Activated CD8-positive, alpha-beta memory T cell treated with anti-CD3 and anti-CD28 coated beads, Interleukin-2, amount 50 U/mL, for 48 hours (primary cell): ENCODE measurements around the gene CTIF.
A peak's percentile ranks its signal among the peaks of the same experiment; 100 is the strongest.

Experiments
- DNase-seq: peaks from one replicate; pipeline ENCODE4 v3.0.0-alpha.2; 2020

Gene CTIF

DNA sequence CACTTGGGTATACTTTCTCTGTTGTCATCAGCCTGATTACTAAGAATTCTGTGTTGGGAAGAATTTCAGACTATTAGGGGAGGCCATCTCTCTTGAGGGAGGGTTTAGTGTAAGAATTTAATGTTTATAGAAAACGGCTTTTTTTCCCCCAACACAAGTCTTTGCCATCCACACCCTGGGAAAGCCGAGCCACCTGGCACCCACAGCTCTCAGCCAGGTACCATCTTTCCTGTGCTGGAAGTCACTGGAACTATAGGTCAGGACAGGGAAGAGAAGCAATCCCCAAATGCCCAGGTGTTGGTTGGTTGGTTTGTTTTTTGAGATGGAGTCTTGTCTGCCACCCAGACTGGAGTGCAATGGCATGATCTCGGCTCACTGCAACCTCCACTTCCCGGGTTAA lies 256.9 kb downstream of the CTIF start:
- no peak for DNase-seq

DNA sequence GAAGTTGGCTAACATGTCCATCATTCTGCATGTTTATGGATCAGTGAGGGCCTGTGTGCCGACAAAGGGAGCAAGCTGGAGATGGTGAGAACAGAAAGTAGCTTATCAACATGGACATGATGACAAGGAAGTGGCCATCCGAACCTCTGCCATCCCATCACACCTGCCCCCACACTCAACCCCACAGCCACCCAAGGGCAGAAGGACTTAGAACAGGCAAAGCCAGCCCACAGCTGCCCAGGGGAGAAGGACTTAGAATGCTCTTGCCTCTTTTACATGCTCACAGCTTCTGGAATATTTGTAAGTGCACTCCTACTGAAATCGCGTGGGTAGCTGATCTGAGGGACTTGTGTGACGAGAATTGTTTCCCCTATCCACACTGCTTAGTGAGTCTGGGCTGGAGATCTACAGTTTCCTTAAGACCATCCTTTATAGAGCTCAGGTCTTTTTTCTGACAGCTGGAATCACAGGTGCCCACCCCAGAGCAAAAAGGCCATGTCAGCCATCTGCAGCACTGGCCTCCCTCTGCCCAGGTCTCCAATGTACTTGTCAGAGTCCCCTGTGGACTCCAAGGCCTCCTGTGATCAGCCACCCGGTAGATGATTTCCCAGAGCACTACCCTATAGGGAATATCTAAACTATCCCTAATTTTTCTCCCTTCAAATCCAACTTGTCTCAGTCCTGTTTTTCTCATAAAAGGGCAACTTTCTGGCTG lies 257.8 kb downstream of the CTIF start:
- DNase-seq, result no peak

DNA sequence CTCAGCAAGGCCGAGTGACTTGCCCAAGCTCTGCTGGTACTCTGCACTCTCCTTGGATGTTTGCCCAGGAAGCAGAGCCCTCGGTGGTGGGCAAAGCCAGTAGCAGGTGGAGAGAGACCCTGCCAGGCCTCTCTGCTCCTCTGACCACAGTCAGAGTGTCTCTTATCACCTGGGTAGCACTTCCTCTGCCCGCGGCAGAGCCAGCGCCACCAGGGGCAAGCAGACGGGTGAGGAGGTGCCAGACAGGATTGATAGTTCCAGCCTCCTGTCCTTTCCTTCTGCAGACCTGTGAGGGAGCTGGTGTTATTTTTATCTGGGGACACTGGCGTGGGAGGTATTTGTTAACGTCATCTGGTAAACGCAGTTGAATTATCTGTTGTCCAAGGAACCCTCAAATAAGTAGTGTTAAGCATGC lies 259.0 kb downstream of the CTIF start:
- DNase-seq, result peak; percentile 43

DNA sequence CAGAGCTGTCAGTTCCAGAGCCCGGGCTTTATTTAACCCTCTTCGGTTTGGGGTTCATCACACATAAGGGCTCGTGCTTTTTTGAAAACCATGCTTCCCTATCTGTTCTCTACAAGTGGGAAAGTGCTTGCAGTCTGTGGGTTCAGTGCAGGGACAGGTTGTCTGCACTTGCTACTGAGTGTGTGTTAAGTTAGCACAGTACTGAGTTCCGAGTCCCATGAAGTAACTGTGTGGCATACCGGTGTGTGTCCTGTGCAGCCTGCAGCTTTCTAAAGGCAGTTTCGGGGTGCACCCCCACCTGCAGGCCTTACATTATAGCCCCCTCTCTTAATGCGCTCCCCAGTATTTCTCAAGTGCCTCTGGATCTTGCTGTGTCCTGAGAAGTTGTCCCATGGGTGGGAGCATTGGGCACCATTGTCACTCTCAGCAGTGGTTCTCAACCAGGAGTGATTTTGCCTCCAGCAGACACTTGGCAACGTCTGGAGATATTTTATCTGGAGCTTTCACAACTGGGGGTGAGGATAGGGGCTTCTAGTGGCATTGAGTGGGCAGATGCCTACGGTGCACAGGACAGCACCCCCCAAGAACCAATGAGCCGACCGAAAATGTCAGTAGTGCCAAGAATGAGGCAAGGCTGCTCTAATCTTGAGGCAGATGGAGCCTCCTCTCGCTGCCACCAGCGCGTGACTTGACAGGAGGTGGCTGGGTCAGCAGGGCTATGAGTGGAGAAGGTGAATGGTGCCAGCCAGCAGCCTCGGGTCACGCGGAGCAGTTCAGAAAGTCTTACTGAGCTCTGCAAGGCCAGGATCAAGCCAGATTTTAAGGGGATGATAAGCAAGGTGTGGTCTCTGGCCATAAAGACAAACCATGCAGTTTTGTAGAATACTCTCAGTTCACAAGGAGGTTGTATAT lies 259.8 kb downstream of the CTIF start:
- peak; percentile 40 for DNase-seq

DNA sequence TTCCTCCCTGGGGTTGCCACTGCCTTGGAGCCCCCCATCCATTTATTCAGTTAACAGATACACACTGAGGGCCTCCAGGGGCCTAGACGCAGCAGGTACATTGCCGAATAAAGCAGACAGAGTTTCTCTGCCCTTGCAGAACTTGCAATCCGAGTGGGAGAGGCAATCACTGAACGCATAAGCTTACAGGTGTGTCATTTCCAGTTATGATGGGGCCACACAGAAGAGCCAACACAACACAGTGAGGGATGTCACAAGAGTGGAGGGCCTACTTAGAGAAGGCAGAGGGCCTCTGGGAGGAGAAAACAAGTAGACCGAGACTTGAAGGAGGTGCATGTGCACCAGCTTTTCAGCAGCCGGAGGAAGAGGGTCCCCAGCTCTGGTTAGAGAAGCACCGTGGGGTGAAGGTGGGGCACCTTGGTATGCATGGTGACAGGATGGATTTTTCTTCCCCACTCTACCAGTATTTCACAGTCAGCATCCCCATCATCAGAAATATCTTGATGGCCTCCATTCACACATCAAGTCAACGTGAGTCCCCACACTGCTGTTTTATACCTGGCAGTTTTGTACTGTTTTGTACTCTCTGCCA lies 261.0 kb downstream of the CTIF start:
- peak; percentile 48 for DNase-seq

DNA sequence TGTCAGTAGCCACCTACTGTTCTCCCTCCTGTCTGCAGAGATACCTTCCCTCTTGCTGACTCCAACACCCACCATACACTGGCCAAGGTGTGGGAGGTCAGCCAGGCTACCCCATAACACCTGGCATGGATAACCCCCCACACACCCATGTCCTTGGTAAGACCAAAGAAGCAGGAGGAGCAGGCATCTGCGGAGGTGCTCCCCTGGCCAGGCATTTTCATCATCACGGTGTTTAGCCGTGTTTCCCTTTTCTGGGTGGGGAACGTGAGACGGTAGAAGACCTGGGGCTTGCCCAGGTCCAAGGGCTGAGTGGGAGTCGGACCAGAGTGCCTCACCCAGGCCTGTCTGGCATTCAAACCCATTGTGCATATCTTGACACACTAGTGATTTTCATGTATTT lies 261.6 kb downstream of the CTIF start:
- DNase-seq, result peak; percentile 49

DNA sequence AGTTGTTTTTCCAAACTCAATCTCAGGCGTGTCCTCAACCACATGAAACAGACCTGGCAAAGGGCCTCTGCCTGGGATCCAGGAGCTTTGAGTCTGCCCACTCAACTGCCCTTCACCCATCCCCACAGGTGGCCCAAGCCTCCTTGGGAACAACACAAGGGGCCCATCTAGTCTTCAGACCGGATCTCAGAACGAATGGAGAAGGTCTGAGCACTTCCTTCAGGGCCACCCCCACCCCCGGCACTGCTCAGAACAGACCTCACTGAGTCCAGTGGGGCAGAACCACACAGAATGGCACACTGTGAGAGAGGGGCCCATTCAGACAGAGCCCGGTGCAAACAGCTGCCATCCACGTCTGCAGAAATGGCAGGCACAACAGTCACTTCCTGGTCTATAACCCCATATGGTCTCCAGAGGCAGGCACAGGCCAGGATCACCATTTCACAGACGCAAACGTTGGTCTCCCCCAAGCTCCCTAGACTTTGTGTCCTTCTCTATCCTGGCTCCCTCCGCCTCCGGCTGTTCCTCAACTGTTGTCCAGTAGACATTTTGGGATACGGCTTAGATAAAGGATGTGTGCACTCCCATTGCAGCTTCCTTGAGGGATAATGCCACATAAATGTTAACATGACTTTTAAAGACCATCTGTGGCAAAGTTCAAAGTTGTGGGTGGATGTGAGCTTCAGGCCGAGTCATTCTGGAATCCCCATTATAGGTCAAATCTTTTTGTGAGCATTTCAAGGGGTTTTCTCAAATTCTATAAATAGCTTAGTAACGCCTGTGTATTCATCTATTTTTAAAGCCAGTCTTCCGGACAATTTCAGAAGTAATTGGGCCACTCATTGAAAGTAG lies 262.3 kb downstream of the CTIF start:
- peak; percentile 59 for DNase-seq

DNA sequence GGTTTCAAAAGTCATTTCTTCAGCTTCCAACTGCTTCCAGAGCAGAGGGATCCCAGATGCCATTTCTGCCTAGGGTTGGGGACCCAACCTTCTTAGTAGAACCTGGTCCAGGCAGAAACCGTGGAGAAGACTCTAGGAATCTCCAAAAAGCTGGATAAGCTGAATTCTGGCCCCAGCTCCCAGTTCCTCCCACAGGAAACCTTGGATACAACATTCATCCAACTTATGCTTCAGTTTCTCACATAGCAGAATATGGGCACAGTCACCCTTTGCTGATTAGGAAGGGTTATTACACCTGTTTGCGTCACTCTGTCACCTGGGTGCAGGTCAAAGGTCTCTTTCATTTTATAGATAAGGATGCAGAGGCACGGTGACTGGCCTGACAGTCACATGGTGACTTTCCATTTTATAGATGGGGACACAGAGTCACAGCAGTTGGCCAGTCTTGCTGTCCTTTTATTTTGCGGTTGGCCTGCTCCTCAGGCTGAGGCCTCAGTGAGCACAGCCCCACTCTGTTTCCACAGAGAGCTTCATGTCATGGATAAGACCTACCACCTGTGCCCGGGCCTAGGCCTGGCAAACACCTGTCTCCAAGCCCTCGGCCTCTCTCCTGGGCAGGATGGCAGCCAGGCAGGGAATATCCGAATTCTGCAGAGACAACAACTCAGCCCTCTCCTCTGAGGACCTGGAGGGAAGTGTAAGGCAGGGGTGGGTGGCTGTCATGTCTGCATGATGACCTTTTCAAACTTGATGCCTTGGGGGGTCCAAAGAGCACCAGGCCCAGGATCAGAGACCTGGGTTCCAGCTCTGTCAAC lies 263.1 kb downstream of the CTIF start:
- DNase-seq, result peak; percentile 52

DNA sequence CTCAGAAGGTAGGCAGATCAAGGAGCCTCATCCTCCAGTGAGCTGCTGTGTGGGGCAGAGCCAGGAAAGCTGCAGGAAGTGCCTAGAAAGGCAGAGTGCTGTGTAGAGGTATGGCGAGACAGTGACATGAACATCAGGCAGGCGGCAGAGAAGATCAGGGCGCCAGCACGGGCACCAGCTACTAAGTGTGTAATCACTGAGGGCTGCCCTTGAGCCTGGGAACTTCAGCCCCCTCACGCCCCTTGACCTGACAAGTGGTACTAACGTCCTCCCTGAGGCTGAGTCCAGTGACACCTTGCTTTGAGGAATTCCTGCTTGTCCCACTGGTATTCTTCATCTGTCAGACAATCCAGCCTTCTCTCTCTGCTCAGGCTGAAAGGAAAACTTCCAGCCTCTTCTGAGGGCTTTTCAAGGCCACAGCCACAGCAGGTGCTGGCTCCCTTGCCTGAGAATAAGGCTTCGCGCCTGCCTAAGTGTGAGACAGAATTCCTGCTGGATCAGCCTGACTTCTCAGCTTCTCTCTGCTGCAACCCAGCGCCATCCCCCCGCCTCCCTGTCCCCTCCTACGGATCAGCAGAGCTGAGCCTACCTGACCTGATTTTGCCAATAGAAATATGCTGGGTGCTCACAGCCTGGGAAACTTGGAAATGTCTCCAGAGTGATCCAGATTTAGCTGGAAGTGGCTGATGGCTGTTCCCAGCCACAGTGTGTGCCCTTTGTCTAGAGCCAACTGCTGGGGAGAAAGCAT lies 263.9 kb downstream of the CTIF start:
- DNase-seq, result peak; percentile 50

DNA sequence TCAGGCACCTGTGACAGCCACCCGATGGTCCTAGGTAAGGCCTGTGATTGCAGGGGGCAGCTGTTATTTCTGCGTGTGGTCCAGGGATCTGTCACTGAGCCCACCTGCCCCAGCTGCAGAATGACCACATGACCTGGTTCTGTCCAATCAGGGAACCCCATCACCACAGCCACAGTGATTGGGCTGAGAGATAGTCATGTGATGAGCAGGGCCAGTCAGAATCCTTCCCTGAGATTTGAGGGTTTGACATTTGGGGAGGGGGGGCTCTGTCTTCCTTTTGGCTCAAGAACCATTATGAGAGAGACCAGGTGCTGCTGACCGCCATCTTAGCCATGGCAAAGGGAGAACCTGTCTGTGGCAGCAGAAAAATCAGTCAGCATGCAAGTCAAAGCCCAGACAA lies 264.7 kb downstream of the CTIF start:
- DNase-seq, result peak; percentile 47

DNA sequence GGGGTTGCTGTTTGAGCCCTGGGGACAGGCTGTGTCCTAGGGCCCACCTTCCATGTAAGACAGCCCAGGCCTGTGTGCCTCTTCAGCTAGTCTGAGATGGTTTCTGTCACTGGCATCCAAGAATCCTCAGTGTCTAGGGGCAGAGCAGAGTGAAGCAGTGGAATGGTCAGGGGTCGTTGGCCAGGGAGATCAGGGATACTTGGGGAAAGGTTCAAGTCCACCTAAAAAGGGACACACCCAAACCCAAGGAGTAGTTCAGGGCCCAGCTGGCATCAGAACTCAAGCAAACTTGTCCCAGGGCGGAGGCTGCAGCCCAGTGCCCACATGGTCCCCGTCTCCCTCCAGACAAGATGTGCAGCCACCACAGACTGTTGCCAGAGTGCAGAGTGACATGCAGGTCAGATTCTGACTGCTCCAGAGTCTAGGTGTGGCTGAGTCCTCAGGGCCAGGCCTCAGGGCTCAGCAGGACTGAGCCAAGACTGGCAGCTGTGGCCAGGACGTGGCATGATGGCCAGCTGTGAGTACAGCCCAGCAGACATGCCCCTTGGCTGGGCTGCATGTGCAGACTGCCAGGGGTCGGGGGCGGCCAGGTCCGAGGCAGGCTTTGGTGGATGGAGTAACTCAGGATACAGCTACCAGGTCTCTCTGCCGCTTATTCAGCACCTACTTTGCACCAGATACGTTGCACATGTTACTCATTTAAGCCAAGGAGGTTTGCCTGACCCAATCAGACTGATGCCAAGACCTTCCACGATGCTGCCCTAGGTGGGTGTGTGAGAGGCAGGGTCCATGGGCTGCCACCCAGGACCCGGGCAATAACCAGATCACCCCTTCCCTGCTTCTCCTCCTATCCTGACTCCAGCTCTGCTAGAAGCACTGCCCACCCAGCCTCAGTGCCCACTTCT lies 265.4 kb downstream of the CTIF start:
- peak; percentile 46 for DNase-seq

DNA sequence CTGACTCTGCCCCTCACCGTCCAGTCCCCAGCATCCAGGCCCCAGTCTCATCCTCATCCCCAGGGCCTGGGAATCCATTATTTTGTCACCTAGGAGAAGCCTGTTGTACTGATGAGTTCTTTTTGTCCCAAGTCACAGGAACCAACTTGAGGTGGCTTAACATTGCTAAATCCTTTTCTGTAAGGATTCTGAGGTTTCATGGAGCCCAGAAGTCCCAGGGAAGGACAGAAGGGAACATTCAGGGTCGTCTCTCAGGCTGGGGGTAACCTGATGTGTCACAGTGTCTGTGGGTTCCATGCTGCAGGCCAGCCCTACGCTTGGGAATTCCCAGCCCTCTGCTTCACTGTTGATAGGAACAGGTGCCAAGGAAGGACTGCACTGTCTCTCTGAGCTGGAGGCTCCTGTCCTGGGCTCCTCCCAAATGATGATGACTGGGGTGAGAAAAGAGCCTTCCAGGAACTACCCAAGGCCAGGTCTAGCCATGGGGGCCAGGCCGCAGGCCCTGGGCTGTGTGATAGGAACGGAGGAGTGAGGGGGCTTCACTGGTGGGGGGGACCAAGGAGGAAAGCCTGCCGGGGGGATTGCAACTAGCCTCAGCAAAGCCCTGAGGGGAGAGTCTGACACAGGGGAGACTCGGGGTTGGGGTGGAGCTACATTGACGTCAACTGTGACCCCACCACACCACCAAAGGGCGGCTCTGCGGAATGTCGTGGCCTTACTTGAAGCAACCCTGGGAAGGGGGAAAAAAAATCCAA lies 266.2 kb downstream of the CTIF start:
- peak; percentile 44 for DNase-seq

DNA sequence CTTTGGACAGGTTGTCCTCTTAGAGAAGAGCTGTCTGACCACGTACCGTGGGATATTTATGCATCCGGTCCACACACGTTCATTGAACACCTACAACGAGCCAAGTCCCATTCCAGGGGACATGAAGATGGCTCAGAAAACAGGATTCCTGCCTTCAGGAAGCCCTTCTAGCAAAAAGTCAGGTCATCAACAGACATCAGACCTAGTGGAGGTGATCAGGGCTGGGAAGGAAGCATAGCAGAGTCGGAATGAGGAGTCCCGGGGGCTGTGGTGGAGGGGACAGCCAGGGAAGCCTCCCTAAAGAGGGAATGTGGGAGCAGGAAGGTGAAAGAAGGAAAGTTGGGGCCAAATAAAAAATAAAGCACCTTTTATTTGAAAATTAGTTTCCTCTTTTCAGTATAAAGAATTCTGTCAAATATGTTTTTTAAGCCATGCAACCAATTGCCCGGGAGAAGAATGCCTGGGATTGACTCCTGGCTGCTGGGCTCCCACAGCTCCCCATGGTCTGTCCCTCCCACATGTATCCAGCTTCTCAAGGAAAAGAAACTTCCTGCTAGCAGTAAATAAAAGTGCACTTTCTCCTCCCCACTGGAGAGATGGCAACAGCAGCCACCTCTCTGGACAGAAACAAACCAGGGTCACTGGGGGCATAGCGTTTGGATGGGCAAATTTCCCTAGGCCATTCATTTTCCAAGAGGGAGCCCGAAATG lies 267.1 kb downstream of the CTIF start:
- DNase-seq, result peak; percentile 32

DNA sequence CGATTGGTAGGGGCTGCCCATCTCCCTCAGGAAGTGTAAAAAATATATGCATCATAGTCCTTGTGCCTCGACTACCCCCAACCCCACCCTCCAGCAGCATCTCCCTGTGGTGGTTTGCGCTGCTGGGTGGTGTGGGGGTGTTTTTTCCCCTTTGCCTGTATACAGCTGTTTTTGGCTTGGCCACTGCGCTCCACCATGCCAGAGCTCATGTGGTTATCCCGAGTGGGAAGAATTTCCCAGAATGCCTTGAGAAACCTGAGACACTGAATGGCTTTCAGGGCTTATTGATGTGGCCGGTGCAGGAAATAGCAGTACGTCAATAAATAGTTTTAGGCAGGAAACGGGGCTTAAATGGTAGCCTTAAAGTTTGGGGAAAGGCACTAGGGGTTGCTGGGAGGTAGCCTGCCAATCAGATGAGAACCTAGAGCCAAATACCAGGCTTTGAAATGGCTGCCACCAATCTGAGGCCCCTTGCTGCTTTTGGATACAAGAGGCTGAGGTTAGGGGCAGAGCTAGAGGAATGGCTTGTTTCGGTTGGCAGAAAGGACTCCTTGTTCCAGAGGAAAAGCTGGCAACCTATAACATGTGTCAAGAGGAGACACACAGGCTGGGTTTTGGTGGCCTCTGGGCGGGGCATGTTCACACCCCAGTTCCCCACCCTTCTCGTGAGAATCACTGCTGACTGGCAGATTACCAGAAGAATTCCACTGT lies 267.9 kb downstream of the CTIF start:
- DNase-seq, result peak; percentile 54

DNA sequence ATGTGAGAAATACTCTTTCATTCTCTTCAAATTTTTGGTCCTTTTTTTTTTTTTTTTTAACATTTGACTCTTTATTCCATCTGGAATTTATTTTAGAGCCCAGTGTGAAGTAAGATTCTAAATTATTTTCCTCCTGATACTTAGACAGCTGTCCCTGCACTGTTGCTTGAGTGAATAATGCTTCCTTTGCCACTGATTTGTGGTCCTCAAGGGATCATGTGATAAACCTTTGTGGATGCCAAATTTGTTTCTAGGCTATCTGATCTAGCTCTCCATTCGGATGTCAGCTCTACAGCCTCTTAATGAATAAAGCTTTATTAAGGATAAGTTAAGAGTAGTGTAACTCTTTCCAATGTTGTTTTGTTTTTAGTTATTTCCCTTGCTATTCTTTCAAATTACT lies 269.6 kb downstream of the CTIF start:
- no peak for DNase-seq

DNA sequence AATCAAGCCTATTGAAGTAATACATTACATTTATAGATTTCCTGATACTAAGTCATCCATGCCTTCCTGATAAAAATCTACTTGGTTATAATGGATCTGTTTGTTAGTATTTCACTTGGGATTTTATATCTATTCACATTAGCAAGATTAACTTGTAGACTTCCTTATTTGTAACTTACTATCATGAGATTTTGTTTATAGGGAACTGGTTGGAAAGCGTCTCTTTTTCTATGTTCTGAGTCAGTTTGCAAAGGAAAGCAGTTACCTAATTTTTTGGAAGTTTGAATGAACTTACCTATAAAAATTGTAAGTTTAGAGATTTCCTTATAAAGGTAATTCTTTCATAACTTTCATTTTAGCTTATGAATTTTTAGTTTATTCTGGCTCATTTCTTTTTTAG lies 270.5 kb downstream of the CTIF start:
- DNase-seq, result no peak

DNA sequence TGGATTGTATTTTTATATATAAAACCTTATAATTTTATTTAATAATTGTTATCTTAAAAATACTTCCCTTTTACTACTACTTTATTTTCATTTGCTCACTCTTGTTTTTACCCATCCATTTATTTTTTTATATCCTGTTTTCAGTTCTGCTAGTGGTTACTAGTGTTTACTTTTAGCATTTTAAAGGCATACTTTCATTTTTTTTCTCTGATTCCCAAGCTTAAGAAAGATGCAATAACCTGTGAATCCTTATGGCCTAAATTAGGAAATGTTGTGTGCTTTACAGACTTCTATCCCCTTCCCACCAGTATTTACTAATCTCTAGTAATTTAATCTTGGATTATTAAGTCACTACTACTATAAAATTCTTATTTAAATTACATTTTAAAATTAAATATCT lies 272.0 kb downstream of the CTIF start:
- no peak for DNase-seq

DNA sequence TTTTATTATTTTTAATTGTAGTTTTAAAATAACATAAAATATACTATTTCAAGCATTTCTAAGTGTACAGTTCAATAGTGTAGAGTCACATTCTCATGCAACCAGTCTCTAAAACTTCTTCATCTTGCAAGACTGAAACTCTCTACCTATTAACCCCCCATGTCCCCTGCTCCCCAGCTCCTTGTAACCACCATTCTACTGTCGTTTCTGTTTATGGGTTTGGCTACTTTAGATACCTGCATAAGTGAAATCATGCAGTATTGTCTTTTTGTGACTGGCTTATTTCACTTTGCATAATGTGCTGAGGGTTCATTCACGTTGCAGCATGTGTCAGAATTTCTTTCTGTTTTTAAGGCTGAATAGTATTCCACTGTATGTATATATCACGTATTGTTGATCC lies 272.6 kb downstream of the CTIF start:
- no peak for DNase-seq
